Loucy (cell line): ENCODE results near the gene FOXP4.

Source experiments
- H2AFZ ChIP-seq: fragments of 200-600 bp; sonication (generic); 2 replicates; pipeline ENCODE4 v1.6.0; 2016; ENCODE audit warnings: antibody characterized with exemption, mild to moderate bottlenecking, low read length, moderate library complexity
- H3F3A ChIP-seq: fragments of 200-600 bp; 2 replicates; pipeline ENCODE4 v1.6.0; 2016; ENCODE audit warnings: antibody characterized with exemption, low read depth, mild to moderate bottlenecking
- H3K27me3 ChIP-seq: fragments of 200-600 bp; sonication (generic); 2 replicates; pipeline ENCODE4 v1.6.1; 2014; ENCODE audit warnings: low read length, mild to moderate bottlenecking; ENCODE audit not compliant: insufficient read depth, poor library complexity, severe bottlenecking
- H3K36me3 ChIP-seq: fragments of 200-600 bp; sonication (generic); 2 replicates; pipeline ENCODE4 v1.6.1; 2016; ENCODE audit warnings: low read length; ENCODE audit not compliant: insufficient read depth
- H3K4me1 ChIP-seq: fragments of 200-600 bp; sonication (generic); 2 replicates; pipeline ENCODE4 v1.5.1; 2014; ENCODE audit warnings: low read length, mild to moderate bottlenecking; ENCODE audit not compliant: insufficient read depth, poor library complexity, severe bottlenecking
- H3K4me2 ChIP-seq: fragments of 200-600 bp; sonication (generic); 2 replicates; pipeline ENCODE4 v1.6.0; 2014; ENCODE audit warnings: antibody characterized with exemption, low read length, low read depth, mild to moderate bottlenecking; ENCODE audit not compliant: poor library complexity, severe bottlenecking
- H3K4me3 ChIP-seq: fragments of 200-600 bp; sonication (generic); 2 replicates; pipeline ENCODE4 v1.5.1; 2014; ENCODE audit warnings: low read length, mild to moderate bottlenecking, mixed read lengths; ENCODE audit not compliant: poor library complexity, severe bottlenecking
- H3K79me2 ChIP-seq: fragments of 200-600 bp; sonication (generic); 2 replicates; pipeline ENCODE4 v1.6.1; 2014; ENCODE audit warnings: low read length; ENCODE audit not compliant: insufficient read depth
- H3K9ac ChIP-seq: fragments of 200-600 bp; sonication (generic); 2 replicates; pipeline ENCODE4 v1.6.0; 2014; ENCODE audit warnings: mild to moderate bottlenecking, low read depth, low read length, moderate library complexity; ENCODE audit not compliant: poor library complexity, severe bottlenecking
- H3K9me2 ChIP-seq: fragments of 200-600 bp; sonication (generic); replicated peaks from 2 replicates; pipeline ENCODE4 v1.6.1; 2016; ENCODE audit warnings: low read depth, low read length, mixed read lengths
- H3K9me3 ChIP-seq: fragments of 200-600 bp; sonication (generic); 2 replicates; pipeline ENCODE4 v1.6.1; 2014; ENCODE audit warnings: mild to moderate bottlenecking, antibody characterized with exemption, low read length, low read depth; ENCODE audit not compliant: insufficient read depth
- H4K20me1 ChIP-seq: fragments of 200-600 bp; sonication (generic); 2 replicates; pipeline ENCODE4 v1.6.0; 2014; ENCODE audit warnings: antibody characterized with exemption, low read length, mild to moderate bottlenecking; ENCODE audit not compliant: insufficient read depth, poor library complexity, severe bottlenecking
- CTCF ChIP-seq: fragments of 200-600 bp; sonication (generic); conservative IDR thresholded peaks from 2 replicates; pipeline ENCODE4 v1.5.1; 2014; ENCODE audit warnings: mild to moderate bottlenecking, antibody characterized with exemption, low read length
- EZH2phosphoT487 ChIP-seq: fragments of 200-600 bp; IDR thresholded peaks from 2 replicates; pipeline ENCODE4 v1.6.1; 2018; ENCODE audit warnings: antibody characterized with exemption, mild to moderate bottlenecking, moderate library complexity, borderline replicate concordance

The FOXP4 gene

DNA sequence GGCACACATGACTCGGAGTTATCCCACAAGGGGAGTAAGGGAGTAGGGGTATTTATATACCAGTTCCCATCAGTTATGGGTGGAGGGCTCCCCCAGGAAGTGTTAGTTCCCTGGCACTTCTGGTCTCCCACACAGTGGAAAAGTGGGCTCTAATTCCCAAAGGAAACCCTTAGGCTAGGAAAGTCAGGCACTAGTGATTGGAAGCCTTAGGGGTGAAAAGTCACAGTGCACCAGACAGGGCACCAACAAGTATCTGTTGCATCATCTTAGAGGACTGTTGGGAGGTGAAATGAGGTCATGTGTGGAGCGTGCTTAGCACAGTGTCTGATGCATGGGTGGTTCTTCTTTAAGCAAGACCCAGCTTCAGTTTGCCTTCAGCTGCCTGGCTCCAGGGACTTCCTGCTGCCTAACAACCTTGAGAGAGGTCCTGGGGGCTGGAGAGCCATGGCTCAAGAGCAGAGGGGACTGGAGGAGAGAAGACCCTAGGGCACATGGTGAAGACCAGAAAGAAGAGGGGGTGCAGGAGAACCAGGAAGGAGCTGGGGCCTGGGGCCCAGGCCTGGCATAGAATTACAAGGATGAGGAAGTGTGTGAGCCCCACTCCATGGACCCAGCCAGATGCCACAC is 7.5 kb upstream of the FOXP4 start:
- no peaks in the 10 kb centered on the region for H3K9me2 ChIP-seq
- H3K79me2 ChIP-seq: no peaks in the 10 kb centered on the region
- no peaks in the 10 kb centered on the region for H3K9me3 ChIP-seq
- H3K4me1 ChIP-seq: peaks cover 23% of the 10 kb centered on the region
- peak overlapping the region; percentile 5 for H3K4me2 ChIP-seq
- H3K36me3 ChIP-seq: no peaks in the 10 kb centered on the region
- H3F3A ChIP-seq: no peaks in the 10 kb centered on the region
- H4K20me1 ChIP-seq: no peaks in the 10 kb centered on the region
- TF ChIP-seq CTCF (no peak), EZH2phosphoT487 (no peak)
- H3K9ac ChIP-seq: no peak overlapping the region
- no peak overlapping the region for H2AFZ ChIP-seq
- no peaks in the 10 kb centered on the region for H3K27me3 ChIP-seq
- H3K4me3 ChIP-seq: no peak overlapping the region

- Histone ChIP-seq H3K9me3 (no peaks in the 10 kb centered on the region), H3K36me3 (no peaks in the 10 kb centered on the region), H3K9ac (no peak overlapping the region), H3K79me2 (peaks cover 4% of the 10 kb centered on the region; the same call in 1 of the 2 replicates), H3K4me3 (no peak overlapping the region), H3K4me2 (peak overlapping the region; percentile 5), H3K27me3 (no peaks in the 10 kb centered on the region), H2AFZ (no peak overlapping the region), H3F3A (no peaks in the 10 kb centered on the region), H3K4me1 (peaks cover 28% of the 10 kb centered on the region), H3K9me2 (no peaks in the 10 kb centered on the region), H4K20me1 (no peaks in the 10 kb centered on the region)
- TF ChIP-seq CTCF: no peak
- TF ChIP-seq EZH2phosphoT487: no peak
Measured at GRCh38 chr6:41539204-41539603, 7.0 kb upstream of the FOXP4 start.

DNA sequence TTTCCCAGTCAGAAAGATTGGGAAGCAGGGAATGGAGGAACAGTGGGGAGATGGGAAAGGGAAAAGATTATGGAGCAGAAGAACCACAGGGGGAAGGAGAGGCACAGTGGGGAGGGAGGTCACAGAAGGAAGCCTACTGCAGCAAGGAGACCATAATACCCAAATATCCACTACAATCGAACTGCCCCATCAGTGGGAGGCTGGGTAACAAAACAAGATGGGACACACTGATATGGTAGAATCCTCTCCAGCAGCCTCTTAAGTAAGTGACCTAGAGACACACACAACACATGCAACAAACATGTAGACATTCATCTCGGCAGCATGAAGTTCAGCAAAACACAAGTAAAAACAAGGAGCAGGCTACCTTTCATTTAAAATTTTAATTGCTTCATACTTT is 4.8 kb upstream of the FOXP4 start:
- no peak overlapping the region for H3K4me3 ChIP-seq
- peaks cover 22% of the 10 kb centered on the region for H3K79me2 ChIP-seq
- H3K27me3 ChIP-seq: no peaks in the 10 kb centered on the region
- H3K9ac ChIP-seq: no peak overlapping the region
- no peaks in the 10 kb centered on the region for H3K36me3 ChIP-seq
- H3K4me1 ChIP-seq: peaks cover 40% of the 10 kb centered on the region
- no peak overlapping the region for H2AFZ ChIP-seq
- no peak for TF ChIP-seq EZH2phosphoT487
- TF ChIP-seq CTCF: no peak
- no peaks in the 10 kb centered on the region for H3K9me3 ChIP-seq
- H4K20me1 ChIP-seq: no peaks in the 10 kb centered on the region
- no peak overlapping the region for H3K4me2 ChIP-seq
- no peaks in the 10 kb centered on the region for H3F3A ChIP-seq
- no peaks in the 10 kb centered on the region for H3K9me2 ChIP-seq
